Endodermal cell (in vitro differentiated cells): Measurements from ENCODE around the gene GRM8. TPM values are rescaled to one million over a fixed set of nuclear protein-coding genes. Genes with fewer than 3 reads are reported as not detected.

ENCODE experiments used
- DNase-seq: peaks from one replicate; pipeline ENCODE4 v3.0.0-alpha.2; 2017
- H3K27ac ChIP-seq: 2 replicates; pipeline ENCODE4 v1.5.1; 2013; ENCODE audit warnings: mild to moderate bottlenecking, low read depth, low read length, moderate library complexity
- H3K27me3 ChIP-seq: 2 replicates; pipeline ENCODE4 v1.6.1; 2013; ENCODE audit warnings: mild to moderate bottlenecking, low read length, moderate library complexity; ENCODE audit not compliant: insufficient read depth, control insufficient read depth, poor library complexity, severe bottlenecking
- H3K36me3 ChIP-seq: 2 replicates; pipeline ENCODE4 v1.7.0; 2013; ENCODE audit warnings: mild to moderate bottlenecking, low read length, moderate library complexity; ENCODE audit not compliant: control insufficient read depth, insufficient read depth
- H3K4me1 ChIP-seq: one replicate; pipeline ENCODE4 v1.7.0; 2013; ENCODE audit warnings: low read length; ENCODE audit not compliant: control insufficient read depth, insufficient read depth
- H3K4me3 ChIP-seq: 2 replicates; pipeline ENCODE4 v1.5.1; 2013; ENCODE audit warnings: mild to moderate bottlenecking, low read length, moderate library complexity
- H3K9ac ChIP-seq: 2 replicates; pipeline ENCODE4 v1.6.1; 2013; ENCODE audit warnings: mild to moderate bottlenecking, low read length, moderate library complexity; ENCODE audit not compliant: poor library complexity, severe bottlenecking; ENCODE audit errors: extremely low read depth
- H3K9me3 ChIP-seq: 2 replicates; pipeline ENCODE4 v1.6.1; 2013; ENCODE audit warnings: mild to moderate bottlenecking, low read length, moderate library complexity; ENCODE audit not compliant: control insufficient read depth
- H3K27ac Mint-ChIP-seq: 2 replicates; pipeline ENCODE4 v1.8.0; 2020; ENCODE audit warnings: mixed read lengths
- H3K27me3 Mint-ChIP-seq: 2 replicates; pipeline ENCODE4 v1.8.0; 2021; ENCODE audit warnings: mild to moderate bottlenecking, mixed read lengths; ENCODE audit not compliant: insufficient read depth
- H3K36me3 Mint-ChIP-seq: 2 replicates; pipeline ENCODE4 v1.8.0; 2020; ENCODE audit warnings: low read depth, mixed read lengths
- H3K4me1 Mint-ChIP-seq: 2 replicates; pipeline ENCODE4 v1.8.0; 2020; ENCODE audit warnings: mixed read lengths
- H3K4me3 Mint-ChIP-seq: 2 replicates; pipeline ENCODE4 v1.8.0; 2020; ENCODE audit warnings: mild to moderate bottlenecking, moderate library complexity, mixed read lengths
- H3K9me3 Mint-ChIP-seq: 2 replicates; pipeline ENCODE4 v1.8.0; 2020; ENCODE audit warnings: mild to moderate bottlenecking, mixed read lengths
- WGBS, 2 experiments: methylation state at CpG; one replicate each; pipeline versions ENCODE4 v1.1.5 to v1.1.7; 2013; ENCODE audit warnings: missing lambda C conversion rate in 2 of 2, mixed read lengths in 1 of 2; ENCODE audit not compliant: insufficient coverage in 1 of 2, insufficient read length in 1 of 2; 5-methylcytosine and 5-hydroxymethylcytosine counted together
- total RNA-seq, 2 donors: library from RNA; stranded (reverse); fragmentation: NEBNext Ultra II Directional in 1 of 2; extraction: Animal tissue kit (Norgen Biotek cat#: 25700) in 1 of 2; gene quantifications; 2 replicates in 1 of 2; 3 replicates in 1 of 2; pipeline ENCODE4 v1.2.1, GENCODE V29; 2021
- TF ChIP-seq, protein P1 (sequence below): fragments of 200-600 bp; sonication (generic); conservative IDR thresholded peaks from 2 replicates; pipeline ENCODE4 v1.5.0; 2021; ENCODE audit warnings: antibody characterized with exemption, mild to moderate bottlenecking

Gene GRM8
- total RNA-seq, 2 donors from 2014 or later: 0.93 to 2.0 TPM

- no peaks in the 10 kb centered on the region for H3K9me3 ChIP-seq
- H3K36me3 ChIP-seq: no peaks in the 10 kb centered on the region
- 81 to 100% methylated on average over 1 of the region's 1 CpG for WGBS, 2 experiments
- H3K4me3 Mint-ChIP-seq: no peak overlapping the region
- no peak for DNase-seq
- H3K27me3 Mint-ChIP-seq: no peaks in the 10 kb centered on the region
- H3K4me3 ChIP-seq: no peak overlapping the region
- H3K27ac Mint-ChIP-seq: no peak overlapping the region
- TF ChIP-seq, protein P1, sequence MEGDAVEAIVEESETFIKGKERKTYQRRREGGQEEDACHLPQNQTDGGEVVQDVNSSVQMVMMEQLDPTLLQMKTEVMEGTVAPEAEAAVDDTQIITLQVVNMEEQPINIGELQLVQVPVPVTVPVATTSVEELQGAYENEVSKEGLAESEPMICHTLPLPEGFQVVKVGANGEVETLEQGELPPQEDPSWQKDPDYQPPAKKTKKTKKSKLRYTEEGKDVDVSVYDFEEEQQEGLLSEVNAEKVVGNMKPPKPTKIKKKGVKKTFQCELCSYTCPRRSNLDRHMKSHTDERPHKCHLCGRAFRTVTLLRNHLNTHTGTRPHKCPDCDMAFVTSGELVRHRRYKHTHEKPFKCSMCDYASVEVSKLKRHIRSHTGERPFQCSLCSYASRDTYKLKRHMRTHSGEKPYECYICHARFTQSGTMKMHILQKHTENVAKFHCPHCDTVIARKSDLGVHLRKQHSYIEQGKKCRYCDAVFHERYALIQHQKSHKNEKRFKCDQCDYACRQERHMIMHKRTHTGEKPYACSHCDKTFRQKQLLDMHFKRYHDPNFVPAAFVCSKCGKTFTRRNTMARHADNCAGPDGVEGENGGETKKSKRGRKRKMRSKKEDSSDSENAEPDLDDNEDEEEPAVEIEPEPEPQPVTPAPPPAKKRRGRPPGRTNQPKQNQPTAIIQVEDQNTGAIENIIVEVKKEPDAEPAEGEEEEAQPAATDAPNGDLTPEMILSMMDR: no peak
- H3K36me3 Mint-ChIP-seq: no peaks in the 10 kb centered on the region
- H3K27me3 ChIP-seq: no peaks in the 10 kb centered on the region
- H3K27ac ChIP-seq: no peak overlapping the region
- peaks cover 16% of the 10 kb centered on the region for H3K4me1 ChIP-seq
- H3K4me1 Mint-ChIP-seq: peaks cover 15% of the 10 kb centered on the region
- no peaks in the 10 kb centered on the region for H3K9me3 Mint-ChIP-seq
- no peak overlapping the region for H3K9ac ChIP-seq
Observed at GRCh38 chr7:126495001-126495400, 757.7 kb downstream of the GRM8 start.

GRCh38 chr7:126493801-126494200 is 758.9 kb downstream of the GRM8 start:
- 85% methylated on average over 2 of the region's 2 CpGs; no CpG with 5 or more reads in 1 of the 2 experiments for WGBS, 2 experiments
- Mint-ChIP-seq H3K4me1 (peaks cover 15% of the 10 kb centered on the region), H3K27me3 (no peaks in the 10 kb centered on the region), H3K4me3 (no peak overlapping the region), H3K36me3 (no peaks in the 10 kb centered on the region), H3K9me3 (no peaks in the 10 kb centered on the region), H3K27ac (peak overlapping the region; percentile 42)
- no peaks in the 10 kb centered on the region for H3K27me3 ChIP-seq
- H3K27ac ChIP-seq: no peak overlapping the region
- TF ChIP-seq, protein P1: no peak
- no peak overlapping the region for H3K9ac ChIP-seq
- peaks cover 16% of the 10 kb centered on the region for H3K4me1 ChIP-seq
- H3K4me3 ChIP-seq: no peak overlapping the region
- no peak for DNase-seq
- no peaks in the 10 kb centered on the region for H3K9me3 ChIP-seq
- H3K36me3 ChIP-seq: no peaks in the 10 kb centered on the region

DNA sequence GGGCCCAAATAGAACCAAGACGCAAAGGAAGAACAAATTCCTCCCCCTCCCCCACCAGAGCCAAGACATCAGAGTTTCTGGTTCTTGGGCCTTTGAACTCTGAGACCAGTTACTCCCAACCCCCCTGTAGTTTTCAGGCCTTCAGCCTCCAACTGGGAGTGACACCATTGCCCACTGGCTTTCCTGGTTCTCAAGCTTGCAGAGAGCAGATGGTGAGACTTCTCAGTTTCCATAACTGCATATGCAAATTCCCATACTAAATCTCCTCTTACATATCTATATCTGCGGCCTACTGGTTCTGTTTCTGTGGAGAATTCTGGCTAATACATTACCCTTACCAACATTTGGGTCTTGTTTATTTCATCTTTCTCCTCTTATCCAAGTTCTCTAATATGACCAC is 762.9 kb downstream of the GRM8 start:
- Histone ChIP-seq H3K36me3 (no peaks in the 10 kb centered on the region), H3K4me1 (peaks cover 6% of the 10 kb centered on the region), H3K27ac (no peak overlapping the region), H3K9me3 (no peaks in the 10 kb centered on the region), H3K9ac (no peak overlapping the region), H3K27me3 (no peaks in the 10 kb centered on the region), H3K4me3 (no peak overlapping the region)
- H3K36me3 Mint-ChIP-seq: no peaks in the 10 kb centered on the region
- H3K4me1 Mint-ChIP-seq: peaks cover 8% of the 10 kb centered on the region
- WGBS, 2 experiments: 97 to 100% methylated on average over 1 to 2 of the region's 2 CpGs
- DNase-seq: no peak
- H3K27me3 Mint-ChIP-seq: no peaks in the 10 kb centered on the region
- TF ChIP-seq, protein P1: no peak
- H3K9me3 Mint-ChIP-seq: no peaks in the 10 kb centered on the region
- H3K27ac Mint-ChIP-seq: no peak overlapping the region
- no peak overlapping the region for H3K4me3 Mint-ChIP-seq
